RCC 7860 (cell line): ENCODE results near the gene APAF1.

Source experiments
- DNase-seq: peaks from one replicate; pipeline ENCODE4 v3.0.0-alpha.2; 2015; ENCODE audit warnings: low spot score
- FAIRE-seq: peaks from 2 replicates; lab custom pipeline; 2012; peaks lifted over from hg19 to GRCh38; lab: Jason Lieb, UNC

Gene APAF1

GRCh38 chr12:98721204-98721702 lies 76.2 kb downstream of the APAF1 start:
- FAIRE-seq (no peak), DNase-seq (no peak)

GRCh38 chr12:98724384-98725155 lies 79.5 kb downstream of the APAF1 start:
- DNase-seq (no peak), FAIRE-seq (no peak)

DNA sequence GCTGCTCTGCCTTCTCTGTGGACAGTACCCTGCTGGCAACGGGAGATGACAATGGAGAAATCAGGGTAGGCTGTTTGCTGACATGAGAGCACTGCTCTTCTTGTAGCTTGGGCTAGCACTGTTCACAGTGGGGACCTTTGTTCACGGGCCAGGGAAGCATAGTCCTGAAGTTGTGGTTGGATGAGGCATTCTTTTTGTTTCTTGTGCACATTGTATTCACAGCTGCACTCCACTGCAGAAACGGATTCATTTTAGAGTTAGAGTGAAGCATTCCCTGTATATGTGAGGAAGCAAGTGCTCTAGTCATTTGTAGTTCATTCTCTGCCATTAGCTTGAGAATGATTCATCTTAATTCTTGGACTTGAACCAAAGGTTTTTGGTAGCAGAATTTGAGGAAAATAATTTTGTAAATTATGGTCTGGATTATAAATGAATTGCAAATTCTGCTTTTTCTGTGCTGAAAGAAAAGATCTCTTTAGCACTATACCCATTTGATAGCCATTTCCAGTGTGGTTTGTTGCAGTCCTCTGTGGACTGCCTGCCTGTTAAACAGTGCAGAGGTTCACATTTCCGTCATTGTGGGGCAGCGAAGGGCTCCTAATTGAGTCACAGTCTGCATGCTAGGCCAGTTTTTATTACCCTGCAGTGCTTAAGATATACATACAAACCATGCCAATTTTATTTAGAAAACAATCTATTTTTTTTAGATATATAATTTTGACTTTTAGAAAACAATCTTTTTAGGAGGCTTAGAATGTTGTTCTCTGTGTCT lies 80.6 kb downstream of the APAF1 start:
- FAIRE-seq (no peak), DNase-seq (peak; percentile 13)

GRCh38 chr12:98727196-98727595 lies 82.1 kb downstream of the APAF1 start:
- DNase-seq (no peak), FAIRE-seq (no peak)

DNA sequence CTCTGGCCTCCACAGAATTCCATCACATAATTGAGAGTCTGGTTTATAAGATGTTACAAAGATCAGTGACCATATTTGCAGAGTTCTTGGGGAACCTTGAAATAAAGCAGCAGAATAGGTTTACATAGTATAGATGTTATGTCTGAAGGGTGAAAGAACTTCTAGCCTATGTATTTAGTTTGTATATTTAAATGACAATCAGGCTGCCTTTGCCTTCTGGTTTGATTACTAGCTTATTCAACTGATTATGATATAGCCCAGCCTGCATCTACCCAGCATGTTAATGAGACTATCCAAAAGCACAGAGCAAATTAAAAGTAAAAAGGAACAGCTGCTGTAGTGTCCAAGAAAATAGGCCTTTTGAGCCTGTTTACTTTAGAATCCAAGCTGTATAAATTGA lies 85.3 kb downstream of the APAF1 start:
- FAIRE-seq (no peak), DNase-seq (no peak)

DNA sequence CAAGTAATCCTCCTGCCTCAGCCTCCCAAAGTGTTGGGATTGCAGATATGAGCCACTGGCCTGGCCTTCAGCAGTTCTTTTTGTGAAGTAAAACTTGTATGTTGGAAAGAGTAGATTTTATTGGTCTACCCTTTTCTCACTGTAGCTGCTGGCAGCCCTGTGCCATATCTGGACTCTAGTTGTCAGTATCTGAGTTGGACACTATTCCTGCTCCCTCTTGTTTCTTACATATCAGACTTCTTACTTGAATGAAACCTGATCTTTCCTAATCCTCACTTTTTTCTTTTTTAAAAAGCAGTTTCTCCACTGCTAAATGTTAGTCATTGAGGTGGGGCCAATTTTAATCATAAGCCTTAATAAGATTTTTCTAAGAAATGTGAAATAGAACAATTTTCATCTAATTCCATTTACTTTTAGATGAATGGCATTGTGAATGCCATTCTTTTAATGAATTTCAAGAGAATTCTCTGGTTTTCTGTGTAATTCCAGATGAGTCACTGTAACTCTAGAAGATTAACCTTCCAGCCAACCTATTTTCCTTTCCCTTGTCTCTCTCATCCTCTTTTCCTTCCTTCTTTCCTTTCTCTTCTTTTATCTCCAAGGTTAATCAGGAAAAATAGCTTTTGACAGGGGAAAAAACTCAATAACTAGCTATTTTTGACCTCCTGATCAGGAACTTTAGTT lies 88.7 kb downstream of the APAF1 start:
- DNase-seq: no peak
- no peak for FAIRE-seq

GRCh38 chr12:98735821-98736220 lies 90.7 kb downstream of the APAF1 start:
- FAIRE-seq (no peak), DNase-seq (no peak)

GRCh38 chr12:98736352-98737321 lies 91.5 kb downstream of the APAF1 start:
- DNase-seq (no peak), FAIRE-seq (no peak)

DNA sequence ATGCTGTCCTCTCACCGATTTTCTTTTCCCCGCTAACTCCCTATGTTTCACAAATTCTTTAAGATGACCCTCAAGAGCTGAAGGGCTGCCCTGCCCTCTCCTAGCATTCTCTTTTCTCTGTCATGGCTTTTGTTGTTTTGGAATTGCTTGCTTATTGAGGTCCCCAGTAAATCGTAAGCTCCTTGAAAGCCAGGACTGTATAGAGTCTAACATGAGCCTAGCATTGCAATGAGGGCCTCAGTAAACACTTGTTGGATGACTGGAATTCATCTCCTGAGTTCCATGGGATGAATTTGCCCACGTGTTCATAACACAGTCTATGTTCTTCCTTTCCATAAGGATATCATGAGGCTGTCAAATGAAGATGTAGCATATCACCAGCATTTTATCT lies 92.2 kb downstream of the APAF1 start:
- DNase-seq (no peak), FAIRE-seq (no peak)

DNA sequence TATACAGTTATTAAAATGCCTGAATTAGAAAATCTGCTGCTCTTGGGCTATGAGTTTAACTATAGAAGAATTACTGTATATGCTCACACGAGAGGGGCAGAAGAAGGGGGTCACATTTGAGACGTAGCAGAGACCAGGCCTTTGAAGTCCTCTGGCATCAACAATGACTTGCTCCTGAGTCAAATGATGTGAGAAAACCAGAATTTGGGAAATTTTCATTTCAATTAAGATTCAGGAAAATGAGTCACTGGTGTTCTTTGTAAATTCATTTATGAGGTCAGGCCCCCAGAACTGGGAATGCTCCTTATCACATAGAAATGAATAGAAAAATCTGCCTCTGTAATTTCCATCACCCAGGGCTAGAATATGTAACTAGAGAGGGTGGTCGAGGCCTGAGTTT lies 92.9 kb downstream of the APAF1 start:
- FAIRE-seq (no peak), DNase-seq (no peak)

DNA sequence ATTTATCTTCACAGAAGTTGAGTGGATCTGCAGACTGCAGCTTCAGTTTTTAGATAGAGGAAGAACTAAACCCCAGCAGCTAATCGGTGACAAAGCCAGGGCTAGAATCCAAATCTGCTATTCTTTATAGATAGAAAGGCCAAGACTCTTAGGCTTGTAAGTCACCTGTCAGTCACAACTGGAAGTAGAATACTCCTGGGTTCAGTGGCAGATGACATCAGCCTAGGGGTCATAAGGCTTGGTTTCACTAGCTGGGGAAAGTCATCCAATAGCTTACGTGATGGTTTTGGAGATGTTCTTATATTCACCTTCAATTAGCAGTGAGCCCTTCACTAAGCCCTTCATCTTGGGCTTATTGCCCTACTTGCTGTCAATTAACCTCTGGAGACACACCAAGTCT lies 93.4 kb downstream of the APAF1 start:
- FAIRE-seq: no peak
- no peak for DNase-seq

- DNase-seq (no peak), FAIRE-seq (no peak)
These were observed 95.7 kb downstream of the APAF1 start for GRCh38 chr12:98740751-98741150.

- DNase-seq (no peak), FAIRE-seq (no peak)
These were observed 96.1 kb downstream of the APAF1 start for GRCh38 chr12:98741196-98741555.

GRCh38 chr12:98741556-98742265 lies 96.6 kb downstream of the APAF1 start:
- DNase-seq: no peak
- FAIRE-seq: no peak

DNA sequence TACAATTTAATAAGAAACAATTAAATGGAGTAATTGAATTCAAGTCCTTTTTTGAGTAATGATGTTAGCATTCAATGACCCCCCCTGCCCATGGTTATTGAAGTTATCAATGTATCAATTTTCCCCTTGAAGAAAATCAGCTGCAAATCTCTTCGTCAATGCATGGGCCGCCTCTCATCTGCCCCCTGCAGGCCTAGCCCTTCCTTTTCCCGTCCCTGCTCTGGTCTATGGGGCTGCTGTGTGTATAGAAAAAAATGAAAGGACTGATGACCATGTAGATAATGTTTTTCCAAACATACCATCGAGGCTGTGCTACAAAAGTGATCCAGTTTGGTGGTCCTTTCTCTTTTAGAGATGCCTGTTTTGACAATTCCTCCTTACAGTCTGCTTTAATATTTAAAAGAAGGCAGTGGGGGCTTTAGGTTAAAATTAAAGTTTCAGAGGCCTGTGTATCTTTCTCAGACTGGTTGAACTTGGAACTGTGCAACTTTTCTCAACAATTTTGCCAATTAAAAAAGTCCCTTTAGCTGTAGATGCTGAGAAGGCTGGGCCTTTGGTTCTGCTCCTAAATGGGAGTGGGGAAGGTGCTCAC lies 98.4 kb downstream of the APAF1 start:
- DNase-seq (no peak), FAIRE-seq (no peak)

DNA sequence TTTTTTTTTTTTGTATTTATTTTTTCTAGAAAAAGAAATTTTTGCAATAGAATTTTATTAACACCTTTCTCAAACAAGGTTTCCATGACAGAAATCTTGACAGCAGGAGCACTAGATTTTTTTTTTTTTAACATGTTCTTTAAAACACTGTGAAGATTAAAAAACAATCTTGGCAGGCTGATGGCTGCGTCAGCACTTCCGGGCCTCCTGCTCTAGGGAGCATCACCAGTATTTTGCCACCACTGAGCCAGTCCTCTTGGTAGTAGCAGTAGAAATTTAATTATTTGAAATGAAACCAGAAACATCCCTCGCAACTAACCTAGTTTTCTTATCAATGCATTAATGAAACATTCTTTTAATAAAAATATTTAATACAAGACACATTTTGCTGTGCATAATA lies 99.6 kb downstream of the APAF1 start:
- FAIRE-seq: no peak
- no peak for DNase-seq

GRCh38 chr12:98745578-98746391 lies 100.7 kb downstream of the APAF1 start:
- FAIRE-seq: no peak
- DNase-seq: no peak

GRCh38 chr12:98748463-98748862 lies 103.4 kb downstream of the APAF1 start:
- DNase-seq: no peak
- FAIRE-seq: no peak

GRCh38 chr12:98750511-98750910 lies 105.4 kb downstream of the APAF1 start:
- DNase-seq (no peak), FAIRE-seq (no peak)
